GM12875 (cell line): ENCODE measurements around the gene CECR2.

Source experiments
- H3K4me3 ChIP-seq: one replicate; pipeline ENCODE4 v1.5.1; 2011; ENCODE audit warnings: low read depth, low read length, control low read depth
- CTCF ChIP-seq: IDR thresholded peaks from 2 replicates; pipeline ENCODE4 v1.5.1; 2011; ENCODE audit warnings: low read depth, mild to moderate bottlenecking, control low read depth, inconsistent platforms, low read length, moderate library complexity, borderline replicate concordance; ENCODE audit not compliant: insufficient read depth

The CECR2 gene

GRCh38 chr22:17381192-17381913 lies 12.1 kb downstream of the CECR2 start:
- H3K4me3 ChIP-seq = no peak overlapping the region
- TF ChIP-seq CTCF = no peak

DNA sequence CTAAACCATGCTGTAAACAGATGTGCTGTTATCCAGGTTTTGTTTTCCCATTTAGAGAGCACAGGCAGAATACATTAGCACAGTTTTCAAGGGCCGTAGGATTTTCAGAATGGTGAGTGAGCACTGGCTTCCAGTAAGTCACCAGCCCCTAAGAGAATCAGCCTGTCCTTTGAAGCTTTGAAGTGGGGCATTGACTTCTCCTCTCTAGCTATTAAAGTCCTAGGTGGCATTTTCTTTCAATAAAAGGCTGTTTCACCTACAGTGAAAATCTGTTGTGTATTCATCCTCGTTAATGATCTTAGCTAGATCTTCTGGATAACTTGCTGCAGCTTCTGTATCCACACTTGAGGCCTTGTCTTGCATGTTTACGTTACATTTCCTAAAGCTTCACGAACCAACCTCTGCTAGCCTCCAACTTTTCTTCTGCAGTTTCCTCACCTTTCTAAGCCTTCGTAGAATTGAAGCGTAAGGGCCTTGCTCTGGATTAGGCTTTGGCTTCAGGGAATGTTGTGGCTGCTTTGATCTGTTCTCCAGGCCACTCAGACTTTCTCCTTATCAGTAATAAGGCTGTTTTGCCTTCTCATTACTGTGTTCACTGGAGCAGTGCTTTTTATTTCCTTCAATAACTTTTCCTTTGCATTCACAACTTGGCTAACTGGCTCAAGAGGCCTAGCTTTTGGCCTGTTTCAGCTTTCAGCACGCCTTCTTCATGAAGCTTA lies 15.5 kb downstream of the CECR2 start:
- TF ChIP-seq CTCF = no peak
- no peak overlapping the region for H3K4me3 ChIP-seq

GRCh38 chr22:17387356-17387755 lies 18.1 kb downstream of the CECR2 start:
- H3K4me3 ChIP-seq = no peak overlapping the region
- no peak for TF ChIP-seq CTCF

- no peak for TF ChIP-seq CTCF
These were observed 19.0 kb downstream of the CECR2 start for GRCh38 chr22:17388235-17388634.

GRCh38 chr22:17390087-17390486 lies 20.8 kb downstream of the CECR2 start:
- no peak overlapping the region for H3K4me3 ChIP-seq
- TF ChIP-seq CTCF = no peak

More at GRCh38 chr22:17388235-17388634, 19.0 kb downstream of the CECR2 start:
- no peak overlapping the region for H3K4me3 ChIP-seq

DNA sequence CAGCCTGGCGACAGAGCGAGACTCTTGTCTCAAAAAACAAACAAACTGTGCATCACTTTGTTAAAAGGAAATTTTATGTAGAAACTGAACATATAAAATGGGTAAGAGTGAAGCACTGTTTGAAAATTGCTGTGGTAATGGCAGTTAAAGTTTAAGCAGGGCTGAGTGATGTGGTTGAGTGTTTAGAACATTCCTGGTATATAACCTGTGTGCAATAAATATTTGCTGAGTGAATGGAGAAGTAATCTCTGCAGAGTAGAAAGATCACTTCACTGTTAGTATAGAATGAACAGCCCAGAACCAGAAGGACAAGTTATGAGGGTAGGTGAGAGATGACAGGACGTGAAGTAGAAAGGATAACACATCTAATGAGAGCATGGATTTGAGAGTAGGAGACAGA lies 27.3 kb downstream of the CECR2 start:
- TF ChIP-seq CTCF = no peak

More for the DNA sequence above, 27.3 kb downstream of the CECR2 start:
- no peak overlapping the region for H3K4me3 ChIP-seq
